A673 (cell line): ENCODE measurements around the gene MARCHF5. TPM values are rescaled to one million over a fixed set of nuclear protein-coding genes. Genes with fewer than 3 reads are reported as not detected.
A peak's percentile ranks its signal among the peaks of the same experiment; 100 is the strongest.

ENCODE experiments used
- BruUV-seq: library from RNA; stranded (reverse); fragments of 400-500 nt; replicated peaks from 2 replicates; lab custom pipeline; 2021; lab: Mats Ljungman, UMichigan
- CTCF ChIA-PET: fragments of 300-600 bp; sonication (Branson Sonifier 250); formaldehyde crosslinking; loops from one replicate; lab custom pipeline; 2022; ENCODE audit warnings: antibody characterized with exemption; lab: Charles Lee
- POLR2A ChIA-PET: fragments of 300-600 bp; sonication (Branson Sonifier 250); formaldehyde crosslinking; loops from one replicate; lab custom pipeline; 2022; ENCODE audit warnings: antibody characterized with exemption; ENCODE audit not compliant: low non-redundant PET; lab: Charles Lee
- DNase-seq: peaks from one replicate; pipeline ENCODE4 v3.0.0-alpha.2; 2015; ENCODE audit warnings: low spot score
- H3K27ac ChIP-seq: fragments of 200-600 bp; sonication (generic); 2 replicates; pipeline ENCODE4 v1.5.1; 2016; ENCODE audit warnings: mixed run types, low read depth, mild to moderate bottlenecking, mixed read lengths, antibody characterized with exemption, low read length; ENCODE audit not compliant: poor library complexity, severe bottlenecking
- H3K27me3 ChIP-seq: fragments of 200-600 bp; sonication (generic); replicated peaks from 2 replicates; pipeline ENCODE4 v1.6.1; 2017; ENCODE audit warnings: mixed run types, low read depth, mild to moderate bottlenecking, mixed read lengths, antibody characterized with exemption, low read length; ENCODE audit not compliant: insufficient read depth, poor library complexity
- H3K36me3 ChIP-seq: fragments of 200-600 bp; sonication (generic); 2 replicates; pipeline ENCODE4 v1.6.1; 2016; ENCODE audit warnings: mixed run types, mild to moderate bottlenecking, mixed read lengths, antibody characterized with exemption, low read length; ENCODE audit not compliant: insufficient read depth, poor library complexity, severe bottlenecking
- H3K4me1 ChIP-seq: fragments of 200-600 bp; sonication (generic); 2 replicates; pipeline ENCODE4 v1.6.1; 2017; ENCODE audit warnings: mixed run types, mild to moderate bottlenecking, mixed read lengths, antibody characterized with exemption, low read length; ENCODE audit not compliant: insufficient read depth, poor library complexity, severe bottlenecking
- H3K4me3 ChIP-seq: fragments of 200-600 bp; sonication (generic); 2 replicates; pipeline ENCODE4 v1.5.1; 2016; ENCODE audit warnings: low read depth, mixed run types, mild to moderate bottlenecking, mixed read lengths, low read length; ENCODE audit not compliant: poor library complexity, severe bottlenecking
- H3K9me3 ChIP-seq: fragments of 200-600 bp; sonication (generic); 2 replicates; pipeline ENCODE4 v1.6.1; 2016; ENCODE audit warnings: mixed run types, low read depth, mild to moderate bottlenecking, mixed read lengths, antibody characterized with exemption, low read length; ENCODE audit not compliant: poor library complexity, severe bottlenecking
- CTCF ChIP-seq: fragments of 300-800, 200-600 bp; sonication (generic); conservative IDR thresholded peaks from 2 replicates; pipeline ENCODE4 v1.5.1; 2017; ENCODE audit warnings: low read depth, mild to moderate bottlenecking, antibody characterized with exemption, low read length, moderate library complexity, mixed read lengths
- EZH2 ChIP-seq: fragments of 200-600 bp; sonication (generic); IDR thresholded peaks from 2 replicates; pipeline ENCODE4 v1.6.1; 2017; ENCODE audit warnings: borderline replicate concordance, low read depth, mild to moderate bottlenecking, mixed read lengths, antibody characterized with exemption, low read length; ENCODE audit not compliant: poor library complexity, severe bottlenecking
- intact Hi-C: fragments of 100-400 bp; cut with micrococcal nuclease; formaldehyde crosslinking; loops from one replicate; pipeline ENCODE4 v1.10.0; 2022; ENCODE audit not compliant: unreplicated experiment
- total RNA-seq: library from RNA; stranded (reverse); gene quantifications from 2 replicates; pipeline ENCODE4 v1.2.3, GENCODE V29; 2021

Gene MARCHF5
- total RNA-seq, 1 experiment from 2014 or later = 79.9 TPM

DNA sequence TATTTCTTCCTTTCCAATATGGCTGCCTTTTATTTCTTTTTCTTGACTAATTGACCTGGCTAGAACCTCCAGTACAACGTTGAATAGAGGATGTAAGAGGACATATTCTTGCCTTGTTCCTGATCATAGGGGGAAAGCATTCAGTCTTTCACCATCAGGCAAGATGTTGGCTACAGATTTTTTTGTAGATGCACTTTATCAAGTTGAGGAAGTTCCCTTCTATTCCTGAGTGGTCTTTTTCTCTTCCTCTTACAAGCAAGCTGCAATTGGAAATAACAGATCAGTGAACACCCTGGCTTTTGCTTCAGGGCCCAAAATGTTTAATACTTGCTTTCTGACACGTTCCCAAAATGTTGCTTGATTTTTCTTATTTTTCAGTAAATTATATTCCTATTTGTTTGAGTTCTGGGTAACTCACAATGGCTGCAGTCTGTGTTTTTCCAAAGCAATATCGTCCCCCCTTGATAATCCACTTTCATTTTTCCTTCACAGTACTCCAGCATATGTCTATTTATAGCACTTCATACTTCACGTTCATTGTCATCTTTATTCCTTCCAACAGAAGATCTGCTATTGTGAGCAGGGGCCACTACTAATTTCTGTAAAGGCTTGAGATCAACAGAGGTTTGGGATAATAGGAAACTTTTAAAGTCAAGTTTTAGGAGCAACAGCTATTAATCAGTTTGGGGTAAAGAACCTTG is 11.8 kb upstream of the MARCHF5 start:
- intact Hi-C loops = no loop called here
- ChIA-PET POLR2A (no interaction called here), CTCF (no interaction called here)
- Histone ChIP-seq H3K36me3 (no peaks in the 10 kb centered on the region), H3K4me1 (no peaks in the 10 kb centered on the region), H3K4me3 (no peak overlapping the region), H3K9me3 (no peaks in the 10 kb centered on the region), H3K27ac (no peak overlapping the region), H3K27me3 (no peaks in the 10 kb centered on the region)
- DNase-seq = no peak
- no TSS peak for BruUV-seq
- TF ChIP-seq CTCF (no peak), EZH2 (no peak)

DNA sequence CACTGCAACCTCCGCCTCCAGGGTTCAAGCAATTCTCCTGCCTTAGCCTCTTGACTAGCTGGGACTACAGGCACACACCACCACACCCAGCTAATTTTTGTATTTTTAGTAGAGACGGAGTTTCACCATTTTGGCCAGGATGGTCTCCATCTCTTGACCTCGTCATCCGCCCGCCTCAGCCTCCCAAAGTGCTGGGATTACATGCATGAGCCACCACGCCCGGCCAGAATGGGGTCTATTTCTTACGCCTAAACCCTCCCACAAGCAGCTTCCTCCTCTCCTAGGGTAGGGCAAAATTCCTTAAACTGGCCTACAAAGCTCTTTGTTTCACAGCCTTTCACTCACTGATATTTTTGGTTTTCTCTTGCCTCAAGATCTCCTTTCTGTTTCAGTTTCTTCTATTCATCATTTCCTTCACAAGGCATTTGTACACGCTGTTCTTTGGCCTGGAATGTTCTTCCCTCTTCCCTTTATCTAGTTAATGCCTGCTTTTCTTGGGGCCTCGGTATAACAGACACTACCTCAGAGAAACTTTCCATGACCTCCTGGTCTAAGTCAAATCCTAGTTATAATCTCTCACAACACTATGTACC is 6.8 kb upstream of the MARCHF5 start:
- DNase-seq = no peak
- BruUV-seq = no TSS peak
- Histone ChIP-seq H3K36me3 (no peaks in the 10 kb centered on the region), H3K27ac (no peak overlapping the region), H3K4me3 (no peak overlapping the region), H3K27me3 (no peaks in the 10 kb centered on the region), H3K9me3 (no peaks in the 10 kb centered on the region), H3K4me1 (no peaks in the 10 kb centered on the region)
- TF ChIP-seq CTCF = no peak
- TF ChIP-seq EZH2 = no peak
- POLR2A ChIA-PET = no interaction called here
- intact Hi-C loops = no loop called here
- CTCF ChIA-PET = no interaction called here

DNA sequence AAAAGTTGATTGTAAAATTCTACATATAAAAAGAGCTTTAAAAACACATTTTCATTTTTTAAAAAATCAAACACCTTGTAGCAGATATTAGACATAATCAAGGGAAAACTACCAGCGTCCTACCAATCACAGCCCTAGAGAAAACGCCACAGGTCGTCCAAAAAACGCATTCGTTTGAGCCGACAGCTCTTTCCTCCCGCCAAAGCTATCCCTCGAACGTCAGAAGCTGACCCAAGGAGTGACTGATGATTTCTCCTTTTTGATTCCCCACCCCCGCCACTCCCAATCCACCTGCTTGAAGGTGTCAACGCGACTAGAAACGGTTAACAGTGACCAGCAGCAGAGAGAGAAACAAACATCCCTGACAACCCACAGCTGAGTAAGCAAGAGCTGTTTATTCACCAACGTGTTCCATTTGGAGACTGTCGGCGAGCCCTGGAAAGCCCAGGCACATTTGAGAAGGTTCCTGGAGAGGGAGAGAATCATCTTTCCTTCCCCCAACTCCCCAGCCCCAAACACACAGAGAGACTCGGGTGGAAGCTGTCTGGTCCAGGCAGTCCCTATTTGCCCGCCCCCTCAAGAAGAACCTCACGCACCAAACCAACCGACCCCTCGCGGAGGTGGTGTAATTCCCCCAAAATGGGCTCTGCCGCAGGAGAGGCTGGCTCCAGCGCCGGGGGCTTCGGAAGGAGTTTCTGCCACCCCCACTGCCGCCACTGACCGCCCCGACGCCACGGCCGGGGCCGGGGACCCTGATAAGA is 711 bp upstream of the MARCHF5 start:
- BruUV-seq = TSS peak; percentile 63
- Histone ChIP-seq H3K4me1 (no peaks in the 10 kb centered on the region), H3K27me3 (no peaks in the 10 kb centered on the region), H3K4me3 (peak overlapping the region; percentile 90), H3K9me3 (no peaks in the 10 kb centered on the region), H3K27ac (peak overlapping the region; percentile 91), H3K36me3 (peaks cover 14% of the 10 kb centered on the region)
- intact Hi-C loops = loop anchor here (1.0 to 5.0 kb wide), 2 partner anchors 48 to 203 kb away; no protein-coding TSS in a partner anchor
- TF ChIP-seq EZH2 = no peak
- no peak for TF ChIP-seq CTCF
- DNase-seq = peak; percentile 61
- POLR2A ChIA-PET = interaction anchor here (0.6 to 0.7 kb wide), 2 partner anchors 201 to 332 kb away, joined by 4 to 16 read pairs; no protein-coding TSS in a partner anchor
- CTCF ChIA-PET = interaction anchor here (1.0 to 1.5 kb wide), 2 partner anchors 73 to 202 kb away, joined by 3 to 5 read pairs; no protein-coding TSS in a partner anchor
